Neutrophil (primary cell): ENCODE results near the gene LILRB1.
"Not testable (repeated sequence)": the region's sequence is repeated elsewhere in the genome, so short reads cannot be mapped to it uniquely, and the experiment has no call there.

Experiments
- H3K27ac ChIP-seq: fragments of 200-600 bp; sonication (generic); 2 replicates; pipeline ENCODE4 v1.5.1; 2016; ENCODE audit warnings: mild to moderate bottlenecking, moderate library complexity
- H3K27me3 ChIP-seq: fragments of 200-600 bp; sonication (generic); 2 replicates; pipeline ENCODE4 v1.6.0; 2016; ENCODE audit warnings: mild to moderate bottlenecking
- H3K36me3 ChIP-seq: fragments of 200-600 bp; sonication (generic); 2 replicates; pipeline ENCODE4 v1.5.1; 2017
- H3K4me1 ChIP-seq, 2 experiments: fragments of 200-600 bp in 1 of 2; sonication (generic) in 1 of 2; 1 replicate in 1 of 2; 2 replicates in 1 of 2; pipeline versions ENCODE4 v1.5.1 to v1.6.1; 2013 to 2016; ENCODE audit warnings: low read depth in 1 of 2, low read length in 1 of 2, mild to moderate bottlenecking in 1 of 2, moderate library complexity in 1 of 2; ENCODE audit not compliant: control insufficient read depth in 1 of 2, insufficient read depth in 1 of 2
- H3K4me3 ChIP-seq, 2 experiments: fragments of 200-600 bp in 1 of 2; sonication (generic) in 1 of 2; 1 replicate in 1 of 2; 2 replicates in 1 of 2; pipeline ENCODE4 v1.5.1; 2013 to 2016; ENCODE audit warnings: low read depth in 1 of 2, low read length in 1 of 2, mild to moderate bottlenecking in 1 of 2, moderate library complexity in 1 of 2
- H3K9me3 ChIP-seq: fragments of 200-600 bp; sonication (generic); 2 replicates; pipeline ENCODE4 v1.5.1; 2016
- TF ChIP-seq, protein P1 (sequence below): fragments of 200-600 bp; sonication (generic); IDR thresholded peaks from 2 replicates; pipeline ENCODE4 v1.5.1; 2016; ENCODE audit warnings: antibody characterized with exemption

LILRB1 gene

DNA sequence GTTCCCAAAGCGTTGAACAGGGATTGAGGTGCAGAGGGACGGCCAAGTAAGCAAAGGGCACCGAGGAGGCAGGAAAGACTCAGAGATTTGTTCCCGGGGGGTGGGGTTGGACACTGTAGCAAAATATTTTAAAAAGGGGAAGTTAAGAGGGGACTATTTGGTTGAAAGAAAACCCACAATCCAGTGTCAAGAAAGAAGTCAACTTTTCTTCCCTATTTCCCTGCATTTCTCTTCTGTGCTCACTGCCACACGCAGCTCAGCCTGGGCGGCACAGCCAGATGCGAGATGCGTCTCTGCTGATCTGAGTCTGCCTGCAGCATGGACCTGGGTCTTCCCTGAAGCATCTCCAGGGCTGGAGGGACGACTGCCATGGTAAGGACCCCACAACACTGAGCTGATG, at the start of gene LILRB1:
Gene LILRB1 (plus strand): TSS at position 223 of the 400 bp plus-strand sequence. CDS start 590 bp downstream, outside the sequence.
- H3K4me1 ChIP-seq, result peaks cover 9 to 11% of the 10 kb centered on the region in 2 experiments
- not testable (repeated sequence) for H3K9me3 ChIP-seq, H3K36me3 ChIP-seq
- H3K4me3 ChIP-seq, result peak within 1 kb of the TSS in 1 of 2 experiments; percentile 27
- H3K27me3 ChIP-seq, result peaks cover 28% of the 10 kb centered on the region
- H3K27ac ChIP-seq, result peak within 1 kb of the TSS; percentile 64

DNA sequence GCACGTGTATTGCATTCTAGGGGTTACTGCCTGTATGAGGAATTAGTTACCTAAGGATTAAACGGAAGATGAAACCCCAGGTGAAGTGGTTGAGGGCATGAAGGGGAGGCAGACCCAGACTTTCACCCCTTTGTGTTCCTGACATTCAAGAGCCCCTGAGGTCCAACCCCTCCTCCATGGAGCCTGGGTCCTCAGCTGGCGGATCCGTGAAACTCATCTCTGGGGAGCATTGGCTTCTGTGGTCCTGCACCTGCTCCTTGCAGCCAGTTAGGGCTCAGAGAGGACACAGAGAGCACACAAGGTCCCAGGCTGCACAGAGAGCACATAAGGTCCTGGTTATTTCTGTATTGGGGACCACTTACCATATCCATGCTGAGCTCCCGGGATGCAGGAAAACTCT, 43.9 kb upstream of the LILRB1 start:
- Histone ChIP-seq H3K36me3 (peaks cover 61% of the 10 kb centered on the region), H3K4me3 (no peak overlapping the region), H3K9me3 (no peaks in the 10 kb centered on the region), H3K4me1 (peaks cover 0 to 8% of the 10 kb centered on the region in 2 experiments), H3K27me3 (no peaks in the 10 kb centered on the region), H3K27ac (peak overlapping the region; percentile 27)
- TF ChIP-seq, protein P1, sequence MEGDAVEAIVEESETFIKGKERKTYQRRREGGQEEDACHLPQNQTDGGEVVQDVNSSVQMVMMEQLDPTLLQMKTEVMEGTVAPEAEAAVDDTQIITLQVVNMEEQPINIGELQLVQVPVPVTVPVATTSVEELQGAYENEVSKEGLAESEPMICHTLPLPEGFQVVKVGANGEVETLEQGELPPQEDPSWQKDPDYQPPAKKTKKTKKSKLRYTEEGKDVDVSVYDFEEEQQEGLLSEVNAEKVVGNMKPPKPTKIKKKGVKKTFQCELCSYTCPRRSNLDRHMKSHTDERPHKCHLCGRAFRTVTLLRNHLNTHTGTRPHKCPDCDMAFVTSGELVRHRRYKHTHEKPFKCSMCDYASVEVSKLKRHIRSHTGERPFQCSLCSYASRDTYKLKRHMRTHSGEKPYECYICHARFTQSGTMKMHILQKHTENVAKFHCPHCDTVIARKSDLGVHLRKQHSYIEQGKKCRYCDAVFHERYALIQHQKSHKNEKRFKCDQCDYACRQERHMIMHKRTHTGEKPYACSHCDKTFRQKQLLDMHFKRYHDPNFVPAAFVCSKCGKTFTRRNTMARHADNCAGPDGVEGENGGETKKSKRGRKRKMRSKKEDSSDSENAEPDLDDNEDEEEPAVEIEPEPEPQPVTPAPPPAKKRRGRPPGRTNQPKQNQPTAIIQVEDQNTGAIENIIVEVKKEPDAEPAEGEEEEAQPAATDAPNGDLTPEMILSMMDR, result no peak

DNA sequence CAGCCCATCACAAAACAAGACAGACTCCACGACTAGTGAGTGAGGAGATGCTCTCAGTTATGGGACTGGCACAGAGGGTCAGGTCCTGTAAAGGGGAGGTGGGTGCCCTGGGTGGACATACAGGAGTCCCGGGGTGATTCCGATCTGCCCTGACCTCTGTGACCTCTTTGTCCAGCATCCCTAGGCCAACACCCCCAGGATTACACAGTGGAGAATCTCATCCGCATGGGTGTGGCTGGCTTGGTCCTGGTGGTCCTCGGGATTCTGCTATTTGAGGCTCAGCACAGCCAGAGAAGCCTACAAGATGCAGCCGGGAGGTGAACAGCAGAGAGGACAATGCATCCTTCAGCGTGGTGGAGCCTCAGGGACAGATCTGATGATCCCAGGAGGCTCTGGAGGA, 43.3 kb upstream of the LILRB1 start:
- H3K4me1 ChIP-seq, result peaks cover 0 to 5% of the 10 kb centered on the region in 2 experiments
- H3K9me3 ChIP-seq, result no peaks in the 10 kb centered on the region
- H3K36me3 ChIP-seq, result peaks cover 56% of the 10 kb centered on the region
- H3K4me3 ChIP-seq, result no peak overlapping the region
- H3K27me3 ChIP-seq, result no peaks in the 10 kb centered on the region
- peak overlapping the region; percentile 44 for H3K27ac ChIP-seq
- TF ChIP-seq, protein P1, result no peak

DNA sequence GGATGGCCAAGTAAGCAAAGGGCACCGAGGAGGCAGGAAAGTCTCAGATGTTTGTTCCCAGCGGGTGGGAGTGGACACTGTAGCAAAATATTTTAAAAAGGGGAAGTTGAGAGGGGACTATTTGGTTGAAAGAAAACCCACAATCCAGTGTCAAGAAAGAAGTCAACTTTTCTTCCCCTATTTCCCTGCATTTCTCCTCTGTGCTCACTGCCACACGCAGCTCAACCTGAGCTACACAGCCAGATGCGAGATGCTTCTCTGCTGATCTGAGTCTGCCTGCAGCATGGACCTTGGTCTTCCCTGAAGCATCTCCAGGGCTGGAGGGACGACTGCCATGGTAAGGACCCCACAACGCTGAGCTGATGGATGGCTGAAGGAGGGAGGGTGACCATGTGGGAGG, 36.8 kb upstream of the LILRB1 start, which contains the start of gene LILRA1:
Gene LILRA1 (plus strand): TSS at position 188 of the 400 bp plus-strand sequence. CDS start 613 bp downstream, outside the sequence.
- Histone ChIP-seq H3K4me3 (peak within 1 kb of the TSS; percentile 84 to 88), H3K27ac (peak within 1 kb of the TSS; percentile 97), H3K36me3 (peaks cover 45% of the 10 kb centered on the region), H3K4me1 (peaks cover 30% of the 10 kb centered on the region in 2 experiments)
- not testable (repeated sequence) for H3K9me3 ChIP-seq, H3K27me3 ChIP-seq

DNA sequence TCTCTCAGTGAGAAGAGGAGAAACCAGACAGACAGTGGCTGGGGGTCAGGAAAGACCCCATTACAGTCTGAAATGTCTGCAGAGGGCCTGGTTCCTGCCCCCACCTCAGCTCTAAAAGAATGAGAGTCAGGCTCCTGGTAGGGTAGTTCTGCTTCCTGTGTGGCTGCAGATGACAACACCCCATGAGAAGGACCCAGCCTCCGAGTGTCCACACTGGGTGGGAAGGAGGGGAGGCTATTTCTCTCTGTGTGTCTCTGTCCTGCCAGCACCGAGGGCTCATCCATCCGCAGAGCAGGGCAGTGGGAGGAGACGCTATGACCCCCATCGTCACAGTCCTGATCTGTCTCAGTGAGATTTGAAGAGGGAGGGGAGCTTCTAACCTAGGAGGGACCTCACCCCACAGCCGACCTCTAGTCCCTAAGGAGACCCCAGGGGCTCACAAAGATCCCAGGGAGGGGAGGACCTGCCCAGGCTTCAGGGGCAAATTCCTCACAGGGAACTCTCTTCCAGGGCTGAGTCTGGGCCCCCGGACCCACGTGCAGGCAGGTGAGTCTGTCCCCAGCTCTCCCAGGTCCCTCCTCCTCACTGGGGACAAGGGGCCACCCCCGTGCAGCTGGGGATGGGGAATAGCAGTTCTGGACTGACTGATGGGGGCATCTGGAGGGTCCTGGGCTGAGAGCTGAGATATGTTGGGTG, 36.2 kb upstream of the LILRB1 start:
- not testable (repeated sequence) for H3K27me3 ChIP-seq, H3K9me3 ChIP-seq
- peaks cover 30% of the 10 kb centered on the region in 2 experiments for H3K4me1 ChIP-seq
- peak overlapping the region; percentile 84 to 88 for H3K4me3 ChIP-seq
- H3K36me3 ChIP-seq, result peaks cover 44% of the 10 kb centered on the region
- peak overlapping the region; percentile 97 for H3K27ac ChIP-seq

DNA sequence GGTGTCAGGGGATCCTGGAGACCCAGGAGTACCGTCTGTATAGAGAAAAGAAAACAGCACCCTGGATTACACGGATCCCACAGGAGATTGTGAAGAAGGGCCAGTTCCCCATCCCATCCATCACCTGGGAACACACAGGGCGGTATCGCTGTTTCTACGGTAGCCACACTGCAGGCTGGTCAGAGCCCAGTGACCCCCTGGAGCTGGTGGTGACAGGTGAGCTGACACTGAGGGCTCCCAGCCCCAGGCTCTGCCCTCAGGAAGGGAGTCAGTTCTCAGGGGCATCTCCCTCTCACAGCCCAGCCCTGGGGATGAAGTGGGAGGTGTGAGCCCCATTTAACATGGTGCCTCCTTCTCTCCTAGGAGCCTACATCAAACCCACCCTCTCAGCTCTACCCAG, 35.5 kb upstream of the LILRB1 start:
- Histone ChIP-seq H3K9me3 (no peaks in the 10 kb centered on the region), H3K27me3 (no peaks in the 10 kb centered on the region), H3K4me1 (peaks cover 30% of the 10 kb centered on the region in 2 experiments), H3K4me3 (peak overlapping the region; percentile 84 to 88), H3K36me3 (peaks cover 50% of the 10 kb centered on the region), H3K27ac (peak overlapping the region; percentile 97)
- TF ChIP-seq, protein P1, result no peak

DNA sequence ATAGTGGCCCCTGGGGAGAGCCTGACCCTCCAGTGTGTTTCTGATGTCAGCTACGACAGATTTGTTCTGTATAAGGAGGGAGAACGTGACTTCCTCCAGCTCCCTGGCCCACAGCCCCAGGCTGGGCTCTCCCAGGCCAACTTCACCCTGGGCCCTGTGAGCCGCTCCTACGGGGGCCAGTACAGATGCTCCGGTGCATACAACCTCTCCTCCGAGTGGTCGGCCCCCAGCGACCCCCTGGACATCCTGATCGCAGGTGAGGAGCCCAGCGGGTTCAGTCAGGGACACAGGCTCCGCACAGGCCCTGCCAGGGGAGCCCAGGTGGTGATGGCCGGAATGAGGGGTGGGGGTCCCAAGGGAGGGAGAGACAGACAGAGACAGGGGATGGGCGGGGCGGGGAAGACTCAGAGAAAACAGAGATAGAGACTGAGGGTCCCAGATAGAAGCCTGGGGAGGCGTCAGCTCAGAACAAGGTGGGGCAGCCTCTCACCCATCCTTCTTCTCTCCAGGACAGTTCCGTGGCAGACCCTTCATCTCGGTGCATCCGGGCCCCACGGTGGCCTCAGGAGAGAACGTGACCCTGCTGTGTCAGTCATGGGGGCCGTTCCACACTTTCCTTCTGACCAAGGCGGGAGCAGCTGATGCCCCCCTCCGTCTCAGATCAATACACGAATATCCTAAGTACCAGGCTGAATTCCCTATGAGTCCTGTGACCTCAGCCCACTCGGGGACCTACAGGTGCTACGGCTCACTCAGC, 34.4 kb upstream of the LILRB1 start:
- H3K27ac ChIP-seq, H3K9me3 ChIP-seq, H3K27me3 ChIP-seq: not testable (repeated sequence)
- peaks cover 61% of the 10 kb centered on the region for H3K36me3 ChIP-seq
- H3K4me1 ChIP-seq, result peaks cover 30% of the 10 kb centered on the region in 2 experiments
- peak overlapping the region in 1 of 2 experiments; percentile 84 for H3K4me3 ChIP-seq
